Endothelial cell of umbilical vein (primary cell): Measurements from ENCODE around the gene SLC27A6.

ENCODE experiments used
- MAX ChIP-seq: IDR thresholded peaks from 2 replicates; pipeline ENCODE4 v1.6.1; 2011; ENCODE audit not compliant: insufficient read depth, insufficient read length
- POLR2A ChIP-seq: IDR thresholded peaks from 2 replicates; pipeline ENCODE4 v1.6.1; 2012; ENCODE audit warnings: low read depth, mild to moderate bottlenecking, control low read depth, low read length
- POLR2AphosphoS5 ChIP-seq: IDR thresholded peaks from 2 replicates; pipeline ENCODE4 v1.6.1; 2012; ENCODE audit warnings: low read depth, mild to moderate bottlenecking, control low read depth, low read length, moderate library complexity; ENCODE audit not compliant: insufficient read depth
- TF ChIP-seq, protein P1 (sequence below), 2 donors: IDR thresholded peaks; 1 replicate in 1 of 2; 2 replicates in 1 of 2; pipeline ENCODE4 v1.5.1; 2011; ENCODE audit warnings: low read length in 2 of 2, mild to moderate bottlenecking in 2 of 2, moderate library complexity in 2 of 2, control low read depth in 1 of 2, inconsistent platforms in 1 of 2, low read depth in 1 of 2; ENCODE audit not compliant: insufficient read depth in 1 of 2; ENCODE audit errors: extremely low read depth in 1 of 2

DNA sequence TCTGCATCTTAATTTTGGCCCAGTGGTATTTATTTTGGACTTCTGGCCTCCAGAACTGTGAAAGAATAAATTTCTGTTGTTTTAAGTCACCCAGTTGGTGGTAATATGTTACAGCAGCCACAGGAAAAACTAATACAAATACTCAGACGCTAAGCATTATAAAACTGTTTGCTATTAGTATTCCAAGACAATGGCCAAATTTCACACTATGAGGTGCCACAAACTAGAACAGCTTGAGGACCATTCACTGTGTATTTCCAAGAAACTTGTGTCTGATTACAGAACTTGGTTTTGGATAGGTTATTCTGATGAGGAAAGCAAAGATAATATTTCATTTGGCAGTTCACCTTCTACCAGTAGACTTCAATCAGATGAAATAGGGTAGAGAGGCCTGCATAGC is 113.0 kb downstream of the SLC27A6 start:
- TF ChIP-seq POLR2AphosphoS5 (no peak), MAX (no peak), POLR2A (no peak)
- TF ChIP-seq, protein P1, sequence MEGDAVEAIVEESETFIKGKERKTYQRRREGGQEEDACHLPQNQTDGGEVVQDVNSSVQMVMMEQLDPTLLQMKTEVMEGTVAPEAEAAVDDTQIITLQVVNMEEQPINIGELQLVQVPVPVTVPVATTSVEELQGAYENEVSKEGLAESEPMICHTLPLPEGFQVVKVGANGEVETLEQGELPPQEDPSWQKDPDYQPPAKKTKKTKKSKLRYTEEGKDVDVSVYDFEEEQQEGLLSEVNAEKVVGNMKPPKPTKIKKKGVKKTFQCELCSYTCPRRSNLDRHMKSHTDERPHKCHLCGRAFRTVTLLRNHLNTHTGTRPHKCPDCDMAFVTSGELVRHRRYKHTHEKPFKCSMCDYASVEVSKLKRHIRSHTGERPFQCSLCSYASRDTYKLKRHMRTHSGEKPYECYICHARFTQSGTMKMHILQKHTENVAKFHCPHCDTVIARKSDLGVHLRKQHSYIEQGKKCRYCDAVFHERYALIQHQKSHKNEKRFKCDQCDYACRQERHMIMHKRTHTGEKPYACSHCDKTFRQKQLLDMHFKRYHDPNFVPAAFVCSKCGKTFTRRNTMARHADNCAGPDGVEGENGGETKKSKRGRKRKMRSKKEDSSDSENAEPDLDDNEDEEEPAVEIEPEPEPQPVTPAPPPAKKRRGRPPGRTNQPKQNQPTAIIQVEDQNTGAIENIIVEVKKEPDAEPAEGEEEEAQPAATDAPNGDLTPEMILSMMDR (IDR thresholded peaks at IDR 0.05; ENCODE audit: extremely low read depth in 1 of 2, insufficient read depth in 1 of 2, low read depth in 1 of 2, low read length in 2 of 2): no peak
